HG02973 (cell line): ENCODE data around the gene C1orf198.

Experiments
- ATAC-seq: cut with Tn5 transposase; IDR thresholded peaks from one replicate; pipeline ENCODE4 v1.9.1; 2021; ENCODE audit warnings: moderate library complexity; ENCODE audit not compliant: unreplicated experiment

The C1orf198 gene

DNA sequence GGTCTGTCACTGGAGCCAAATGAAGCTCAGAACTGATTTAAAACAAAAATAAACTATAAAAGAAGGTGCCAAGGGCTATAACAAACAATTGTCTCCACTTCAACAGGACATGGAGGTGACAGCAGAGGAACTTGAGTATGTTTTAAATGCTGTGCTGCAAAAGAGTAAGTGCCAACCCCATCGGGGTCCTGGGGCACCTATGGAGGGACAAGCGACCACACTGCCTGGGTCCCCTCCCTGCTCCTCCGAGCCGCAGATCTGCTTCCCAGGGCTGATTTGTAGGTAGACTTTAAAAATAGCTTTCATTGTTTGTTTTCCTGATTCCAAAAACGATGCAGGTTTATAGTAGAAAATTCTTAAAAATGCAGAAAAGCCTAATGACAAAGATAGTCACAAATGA, 78.3 kb downstream of the C1orf198 start:
- no peak for ATAC-seq

DNA sequence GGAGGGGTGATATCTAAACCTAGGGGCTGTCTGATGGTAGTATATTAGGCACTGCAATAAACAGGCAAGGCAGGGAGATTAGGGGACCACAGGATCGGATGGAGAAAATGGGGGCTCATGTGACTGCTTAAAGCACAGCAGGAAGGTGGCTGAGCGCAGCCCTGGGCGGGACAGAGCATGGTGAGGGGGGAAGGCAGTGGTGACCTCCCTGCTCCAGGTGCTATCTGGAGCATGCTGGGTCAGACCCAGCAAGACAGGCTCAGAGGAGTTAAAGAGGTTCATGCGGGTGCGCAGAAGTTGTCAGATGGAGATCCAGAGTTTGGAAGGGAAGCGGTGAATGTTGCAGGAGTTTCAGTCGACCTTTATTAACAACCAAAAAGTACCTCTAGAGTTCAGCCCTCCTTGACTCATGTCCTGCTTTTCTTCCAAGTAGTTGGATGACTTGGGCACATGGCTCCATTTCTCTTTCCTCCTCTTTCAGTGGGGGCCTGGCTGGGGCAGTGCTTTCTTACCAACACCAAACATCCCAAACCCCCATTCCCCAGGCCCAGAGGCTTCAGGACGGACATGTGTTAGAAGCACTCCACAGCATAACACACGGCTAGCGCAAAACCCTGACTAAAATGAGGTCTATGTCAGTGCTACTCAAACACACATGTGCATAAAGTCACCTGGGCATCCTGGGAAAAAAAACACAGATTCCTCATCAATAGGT, 79.6 kb downstream of the C1orf198 start:
- ATAC-seq = no peak

- no peak for ATAC-seq
Measured at GRCh38 chr1:230787471-230787870, 80.8 kb downstream of the C1orf198 start.
